ELR (cell line): ENCODE data around the gene FAM117A.

Source experiments
- DNase-seq: peaks from one replicate; pipeline ENCODE4 v3.0.0-alpha.2; 2015; ENCODE audit warnings: low read depth

The FAM117A gene

GRCh38 chr17:49764559-49765180 lies 739 bp upstream of the FAM117A start:
- DNase-seq: no peak

- peak; percentile 30 for DNase-seq
Measured at GRCh38 chr17:49762151-49762941, 1.6 kb downstream of the FAM117A start.

- DNase-seq: no peak
Measured at GRCh38 chr17:49760932-49761558, 2.9 kb downstream of the FAM117A start.

GRCh38 chr17:49760296-49760695 lies 3.6 kb downstream of the FAM117A start:
- DNase-seq: no peak

GRCh38 chr17:49759203-49759602 lies 4.7 kb downstream of the FAM117A start:
- no peak for DNase-seq

GRCh38 chr17:49758464-49759010 lies 5.4 kb downstream of the FAM117A start:
- DNase-seq: peak; percentile 54

GRCh38 chr17:49757151-49757777 lies 6.7 kb downstream of the FAM117A start:
- DNase-seq: no peak

- no peak for DNase-seq
Measured at GRCh38 chr17:49756323-49757150, 7.4 kb downstream of the FAM117A start.

- DNase-seq: no peak
Measured at GRCh38 chr17:49755663-49756283, 8.2 kb downstream of the FAM117A start.

GRCh38 chr17:49753959-49754391 lies 10.0 kb downstream of the FAM117A start:
- no peak for DNase-seq

GRCh38 chr17:49752508-49752907 lies 11.4 kb downstream of the FAM117A start:
- no peak for DNase-seq

- DNase-seq: no peak
Measured at GRCh38 chr17:49749730-49750129, 14.2 kb downstream of the FAM117A start.

- DNase-seq: no peak
Measured at GRCh38 chr17:49748791-49749190, 15.1 kb downstream of the FAM117A start.

GRCh38 chr17:49748223-49748622 lies 15.7 kb downstream of the FAM117A start:
- DNase-seq: no peak

- no peak for DNase-seq
Measured at GRCh38 chr17:49747632-49748031, 16.3 kb downstream of the FAM117A start.

- DNase-seq: no peak
Measured at GRCh38 chr17:49746791-49747490, 17.0 kb downstream of the FAM117A start.

- DNase-seq: no peak
Measured at GRCh38 chr17:49745175-49746139, 18.5 kb downstream of the FAM117A start.

- DNase-seq: no peak
Measured at GRCh38 chr17:49742166-49742638, 21.7 kb downstream of the FAM117A start.

- no peak for DNase-seq
Measured at GRCh38 chr17:49741692-49742076, 22.2 kb downstream of the FAM117A start.
